AG04450 (cell line): ENCODE results near the gene DNM3. TPM values are rescaled to one million over a fixed set of nuclear protein-coding genes. Genes with fewer than 3 reads are reported as not detected.

Source experiments
- CTCF ChIA-PET: fragments of 300-600, 350-600 bp; formaldehyde crosslinking; extraction: SDS; loops from one replicate; lab custom pipeline; 2022; ENCODE audit warnings: antibody characterized with exemption, inconsistent platforms; lab: Charles Lee
- POLR2A ChIA-PET: fragments of 350-600 bp; formaldehyde crosslinking; extraction: SDS; loops from one replicate; lab custom pipeline; 2021; ENCODE audit warnings: antibody characterized with exemption, inconsistent platforms; lab: Yijun Ruan, JAX
- DNase-seq: peaks from one replicate; pipeline ENCODE4 v3.0.0-alpha.2; 2011; ENCODE audit warnings: low read depth, low spot score
- H3K27ac ChIP-seq: one replicate; pipeline ENCODE4 v1.5.1; 2012; ENCODE audit warnings: low read depth, low read length, control low read depth
- H3K27me3 ChIP-seq: one replicate; pipeline ENCODE4 v1.6.0; 2012; ENCODE audit warnings: low read length; ENCODE audit not compliant: control insufficient read depth, insufficient read depth
- H3K4me3 ChIP-seq: 2 replicates; pipeline ENCODE4 v1.5.1; 2011; ENCODE audit warnings: mild to moderate bottlenecking, low read depth, low read length, control low read depth
- H3K9me3 ChIP-seq: 2 replicates; pipeline ENCODE4 v1.5.1; 2012; ENCODE audit warnings: low read length; ENCODE audit not compliant: control insufficient read depth, insufficient read depth
- polyA plus RNA-seq: library from polyadenylated mRNA; depleted of rRNA; stranded (reverse); fragments of >200 nt; gene quantifications from 2 replicates; pipeline ENCODE4 v1.2.3, GENCODE V29; 2011
- TF ChIP-seq, protein P1 (sequence below): IDR thresholded peaks from 2 replicates; pipeline ENCODE4 v1.5.1; 2011; ENCODE audit warnings: low read depth, low read length, control low read depth, inconsistent platforms

DNM3 gene
- polyA plus RNA-seq, 1 experiment, result 0.37 TPM

GRCh38 chr1:172308577-172308976 is 467.3 kb downstream of the DNM3 start:
- POLR2A ChIA-PET, result no interaction called here
- Histone ChIP-seq H3K27ac (no peak overlapping the region), H3K4me3 (no peak overlapping the region), H3K9me3 (no peaks in the 10 kb centered on the region), H3K27me3 (no peaks in the 10 kb centered on the region)
- TF ChIP-seq, protein P1, sequence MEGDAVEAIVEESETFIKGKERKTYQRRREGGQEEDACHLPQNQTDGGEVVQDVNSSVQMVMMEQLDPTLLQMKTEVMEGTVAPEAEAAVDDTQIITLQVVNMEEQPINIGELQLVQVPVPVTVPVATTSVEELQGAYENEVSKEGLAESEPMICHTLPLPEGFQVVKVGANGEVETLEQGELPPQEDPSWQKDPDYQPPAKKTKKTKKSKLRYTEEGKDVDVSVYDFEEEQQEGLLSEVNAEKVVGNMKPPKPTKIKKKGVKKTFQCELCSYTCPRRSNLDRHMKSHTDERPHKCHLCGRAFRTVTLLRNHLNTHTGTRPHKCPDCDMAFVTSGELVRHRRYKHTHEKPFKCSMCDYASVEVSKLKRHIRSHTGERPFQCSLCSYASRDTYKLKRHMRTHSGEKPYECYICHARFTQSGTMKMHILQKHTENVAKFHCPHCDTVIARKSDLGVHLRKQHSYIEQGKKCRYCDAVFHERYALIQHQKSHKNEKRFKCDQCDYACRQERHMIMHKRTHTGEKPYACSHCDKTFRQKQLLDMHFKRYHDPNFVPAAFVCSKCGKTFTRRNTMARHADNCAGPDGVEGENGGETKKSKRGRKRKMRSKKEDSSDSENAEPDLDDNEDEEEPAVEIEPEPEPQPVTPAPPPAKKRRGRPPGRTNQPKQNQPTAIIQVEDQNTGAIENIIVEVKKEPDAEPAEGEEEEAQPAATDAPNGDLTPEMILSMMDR, result no peak
- no peak for DNase-seq
- CTCF ChIA-PET, result interaction anchor here (0.7 to 1.5 kb wide), 5 partner anchors 21 to 308 kb away, joined by 3 to 5 read pairs (median 4); no protein-coding TSS in a partner anchor

- Histone ChIP-seq H3K27me3 (no peaks in the 10 kb centered on the region), H3K4me3 (no peak overlapping the region), H3K9me3 (no peaks in the 10 kb centered on the region), H3K27ac (no peak overlapping the region)
- no peak for DNase-seq
- TF ChIP-seq, protein P1, result no peak
- ChIA-PET CTCF (interaction anchor here (0.6 to 1.4 kb wide), 2 partner anchors 22 to 176 kb away, joined by 3 to 4 read pairs; no protein-coding TSS in a partner anchor), POLR2A (no interaction called here)
Measured at GRCh38 chr1:172320733-172321132, 479.4 kb downstream of the DNM3 start.

DNA sequence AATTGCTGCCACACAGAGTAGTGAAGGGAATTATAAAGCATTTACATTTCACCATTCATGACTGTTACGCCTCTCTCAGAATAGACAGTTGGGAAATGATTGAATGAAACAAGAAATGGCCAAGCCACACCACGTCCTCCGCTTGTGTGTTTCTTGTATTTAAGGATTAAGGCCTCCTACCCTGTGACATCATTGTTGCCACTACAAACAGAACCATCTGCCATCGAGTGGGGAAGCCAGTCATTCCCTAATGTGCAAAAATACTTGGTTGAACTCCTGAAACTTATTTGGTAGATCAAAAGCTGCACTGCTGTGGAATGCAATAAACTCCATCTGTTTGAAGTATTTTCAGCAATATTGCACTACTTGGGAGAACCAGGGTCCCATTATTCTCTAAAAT is 480.2 kb downstream of the DNM3 start:
- H3K9me3 ChIP-seq, result no peaks in the 10 kb centered on the region
- TF ChIP-seq, protein P1, result no peak
- ChIA-PET CTCF (interaction anchor here (1.4 kb wide), 1 partner anchor 22 kb away, joined by 4 read pairs; no protein-coding TSS in a partner anchor), POLR2A (interaction anchor here (1.9 kb wide), 1 partner anchor 22 kb away, joined by 8 read pairs; no protein-coding TSS in a partner anchor)
- no peak overlapping the region for H3K27ac ChIP-seq
- no peak for DNase-seq
- no peak overlapping the region for H3K4me3 ChIP-seq
- H3K27me3 ChIP-seq, result no peaks in the 10 kb centered on the region

- DNase-seq, result no peak
- Histone ChIP-seq H3K27ac (peak overlapping the region; percentile 83), H3K27me3 (no peaks in the 10 kb centered on the region), H3K9me3 (no peaks in the 10 kb centered on the region), H3K4me3 (peak overlapping the region; percentile 29)
- TF ChIP-seq, protein P1, result no peak
- POLR2A ChIA-PET, result interaction anchor here (0.6 to 1.9 kb wide), 7 partner anchors 21 to 181 kb away, joined by 3 to 8 read pairs (median 4); partner anchors contain the start of gene PIGC
- CTCF ChIA-PET, result interaction anchor here (0.6 to 1.5 kb wide), 3 partner anchors 37 to 146 kb away, joined by 3 to 5 read pairs (median 3); no protein-coding TSS in a partner anchor
Measured at GRCh38 chr1:172322219-172323061, 481.1 kb downstream of the DNM3 start.

DNA sequence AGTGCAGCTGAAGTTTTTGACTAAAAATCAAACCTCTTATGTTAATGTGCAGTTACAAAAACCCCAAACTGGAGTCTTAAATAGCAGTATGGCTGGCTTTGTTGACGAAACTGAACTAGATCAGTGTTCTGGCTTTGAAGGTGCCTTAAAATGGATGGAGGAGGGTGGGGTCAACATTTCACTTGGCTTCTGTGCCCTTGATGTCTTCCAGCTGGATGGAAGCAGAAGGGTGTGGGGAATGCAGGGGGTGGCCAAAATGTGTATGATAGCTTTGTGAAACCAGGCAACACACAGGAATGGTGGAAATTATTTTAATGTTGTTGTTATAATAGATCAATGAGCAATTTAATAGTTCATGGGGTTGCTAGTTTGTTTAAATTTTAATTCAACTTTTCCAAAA is 482.4 kb downstream of the DNM3 start:
- no peaks in the 10 kb centered on the region for H3K27me3 ChIP-seq
- ChIA-PET CTCF (interaction anchor here (1.5 kb wide), 1 partner anchor 147 kb away, joined by 3 read pairs; no protein-coding TSS in a partner anchor), POLR2A (no interaction called here)
- no peaks in the 10 kb centered on the region for H3K9me3 ChIP-seq
- H3K4me3 ChIP-seq, result no peak overlapping the region
- no peak overlapping the region for H3K27ac ChIP-seq
- TF ChIP-seq, protein P1, result no peak
- no peak for DNase-seq
